Activated effector memory CD4-positive, alpha-beta T cell treated with anti-CD3 and anti-CD28 coated beads, Interleukin-2, amount 50 U/mL, for 16 hours (primary cell): ENCODE measurements around the gene SHISAL2B.
"Not testable (repeated sequence)": the region's sequence is repeated elsewhere in the genome, so short reads cannot be mapped to it uniquely, and the experiment has no call there.

Source experiments
- DNase-seq: peaks from one replicate; pipeline ENCODE4 v3.0.0-alpha.2; 2020

SHISAL2B gene

GRCh38 chr5:64690417-64691151 is at the start of gene SHISAL2B:
Gene SHISAL2B (plus strand): TSS chr5:64690503. CDS start chr5:64690624, 121 bp downstream.
- no peak for DNase-seq

- DNase-seq = no peak
Observed at GRCh38 chr5:64644831-64645230, 45.5 kb upstream of the SHISAL2B start.

GRCh38 chr5:64646169-64646568 is 44.1 kb upstream of the SHISAL2B start:
- DNase-seq = no peak

- DNase-seq = no peak
Observed at GRCh38 chr5:64649512-64649911, 40.8 kb upstream of the SHISAL2B start.

- no peak for DNase-seq
Observed at GRCh38 chr5:64653766-64654560, 36.3 kb upstream of the SHISAL2B start.

- no peak for DNase-seq
Observed at GRCh38 chr5:64654561-64654938, 35.8 kb upstream of the SHISAL2B start.

GRCh38 chr5:64655596-64655995 is 34.7 kb upstream of the SHISAL2B start:
- no peak for DNase-seq

GRCh38 chr5:64659289-64659688 is 31.0 kb upstream of the SHISAL2B start:
- no peak for DNase-seq

GRCh38 chr5:64663181-64663580 is 27.1 kb upstream of the SHISAL2B start:
- not testable (repeated sequence) for DNase-seq

- DNase-seq = no peak
Observed at GRCh38 chr5:64665243-64665642, 25.1 kb upstream of the SHISAL2B start.

- no peak for DNase-seq
Observed at GRCh38 chr5:64666078-64666477, 24.2 kb upstream of the SHISAL2B start.

- no peak for DNase-seq
Observed at GRCh38 chr5:64667068-64667467, 23.2 kb upstream of the SHISAL2B start.

GRCh38 chr5:64670277-64670676 is 20.0 kb upstream of the SHISAL2B start:
- DNase-seq = no peak

- DNase-seq = no peak
Observed at GRCh38 chr5:64671678-64672077, 18.6 kb upstream of the SHISAL2B start.

GRCh38 chr5:64678374-64678773 is 11.9 kb upstream of the SHISAL2B start:
- no peak for DNase-seq

GRCh38 chr5:64680289-64680688 is 10.0 kb upstream of the SHISAL2B start:
- DNase-seq = no peak

- no peak for DNase-seq
Observed at GRCh38 chr5:64682608-64683007, 7.7 kb upstream of the SHISAL2B start.

- no peak for DNase-seq
Observed at GRCh38 chr5:64685866-64686265, 4.4 kb upstream of the SHISAL2B start.

- DNase-seq = no peak
Observed at GRCh38 chr5:64688391-64688790, 1.9 kb upstream of the SHISAL2B start.

- no peak for DNase-seq
Observed at GRCh38 chr5:64688965-64689364, 1.3 kb upstream of the SHISAL2B start.

GRCh38 chr5:64690104-64690416 is 243 bp upstream of the SHISAL2B start:
- DNase-seq = no peak

- DNase-seq = no peak
Observed at GRCh38 chr5:64691291-64691690, 988 bp downstream of the SHISAL2B start.

- DNase-seq = no peak
Observed at GRCh38 chr5:64693636-64694035, 3.3 kb downstream of the SHISAL2B start.

GRCh38 chr5:64696414-64696813 is 6.1 kb downstream of the SHISAL2B start:
- DNase-seq = not testable (repeated sequence)

- DNase-seq = no peak
Observed at GRCh38 chr5:64700765-64701164, 10.5 kb downstream of the SHISAL2B start.
